ENCODE data around the gene TIMM44. TPM values are rescaled to one million over a fixed set of nuclear protein-coding genes. Genes with fewer than 3 reads are reported as not detected.

TIMM44 gene
- total RNA-seq, 1 experiment from 2014 or later: 114 TPM

DNA sequence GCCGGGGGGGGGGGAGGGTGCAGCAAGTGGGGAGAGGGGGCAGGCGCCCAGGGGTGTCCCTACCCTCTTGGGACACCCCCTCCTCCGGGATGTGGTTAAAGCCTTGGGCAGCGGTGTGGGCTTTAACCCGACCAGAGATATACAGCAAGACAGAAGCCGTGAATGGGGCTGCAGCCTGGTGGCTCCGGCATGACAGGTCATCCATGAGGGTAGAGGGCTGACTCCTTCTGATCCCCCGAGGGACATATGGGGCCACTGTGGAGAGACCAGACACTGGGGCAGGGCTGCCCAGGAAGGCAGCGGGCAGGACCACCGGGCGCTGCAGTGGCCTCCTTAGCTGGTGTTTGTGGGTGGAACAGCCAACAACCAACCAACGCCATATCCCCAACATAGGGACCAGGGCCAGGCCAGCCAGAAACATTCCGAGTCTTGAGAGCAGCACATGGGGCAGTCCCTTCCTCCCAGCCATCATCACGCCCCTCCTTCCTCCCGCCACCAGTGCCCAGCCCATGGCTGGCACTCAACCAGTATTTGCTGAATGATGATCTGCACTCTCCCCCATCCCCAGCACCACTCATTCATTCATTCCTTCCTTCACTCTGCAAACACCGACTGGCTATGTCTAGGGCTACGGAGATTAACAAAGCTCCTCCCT, 43.8 kb upstream of the TIMM44 start:
- Histone ChIP-seq H2AFZ (ENCODE audit: low read length) (no peak overlapping the region), H3K9me3 (ENCODE audit: control insufficient read depth, low read depth, low read length) (no peaks in the 10 kb centered on the region), H3K18ac (ENCODE audit: insufficient read length, low read depth, low read length) (no peak overlapping the region), H2BK5ac (ENCODE audit: insufficient read length, low read length) (no peak overlapping the region), H3K14ac (ENCODE audit: insufficient read depth, low read length) (no peak overlapping the region), H3K56ac (ENCODE audit: insufficient read length, low read depth, low read length) (no peak overlapping the region), H3K23ac (ENCODE audit: insufficient read length, low read depth, low read length) (no peak overlapping the region), H4K8ac (replicated peaks; ENCODE audit: insufficient read length, low read depth, low read length) (no peak overlapping the region), H4K20me1 (ENCODE audit: control insufficient read depth, insufficient read depth, insufficient read length) (peaks cover 3% of the 10 kb centered on the region), H3T11ph (ENCODE audit: low read length) (no peak overlapping the region), H2BK20ac (ENCODE audit: low read depth, low read length, poor library complexity, severe bottlenecking) (no peak overlapping the region), H3K27ac (ENCODE audit: insufficient read length, low read depth, low read length) (no peak overlapping the region), H3K23me2 (ENCODE audit: insufficient read length, low read depth, low read length, poor library complexity, severe bottlenecking) (no peaks in the 10 kb centered on the region), H4K91ac (ENCODE audit: insufficient read length, low read depth, low read length) (no peak overlapping the region), H3K4ac (ENCODE audit: low read depth, low read length) (no peak overlapping the region), H2BK12ac (ENCODE audit: insufficient read length, low read depth, low read length) (no peak overlapping the region), H2AK5ac (ENCODE audit: insufficient read length, low read length) (no peak overlapping the region), H3K79me1 (ENCODE audit: insufficient read depth, low read depth, low read length, poor library complexity, severe bottlenecking) (peaks cover 11% of the 10 kb centered on the region), H3K4me1 (ENCODE audit: insufficient read depth, low read length) (no peaks in the 10 kb centered on the region), H3K79me2 (ENCODE audit: insufficient read depth, low read length) (no peaks in the 10 kb centered on the region; the same call in 1 of the 2 replicates), H2BK120ac (ENCODE audit: low read depth, low read length, poor library complexity, severe bottlenecking) (no peak overlapping the region), H3K4me2 (ENCODE audit: insufficient read depth, insufficient read length, low read length) (no peak overlapping the region), H2BK15ac (ENCODE audit: low read depth, low read length) (no peak overlapping the region), H3K27me3 (ENCODE audit: insufficient read depth, low read length) (no peaks in the 10 kb centered on the region), H4K5ac (ENCODE audit: insufficient read length, low read depth, low read length) (no peak overlapping the region), H3K9ac (ENCODE audit: extremely low read depth, insufficient read length, low read length) (no peak overlapping the region)
- TF ChIP-seq, protein P1, sequence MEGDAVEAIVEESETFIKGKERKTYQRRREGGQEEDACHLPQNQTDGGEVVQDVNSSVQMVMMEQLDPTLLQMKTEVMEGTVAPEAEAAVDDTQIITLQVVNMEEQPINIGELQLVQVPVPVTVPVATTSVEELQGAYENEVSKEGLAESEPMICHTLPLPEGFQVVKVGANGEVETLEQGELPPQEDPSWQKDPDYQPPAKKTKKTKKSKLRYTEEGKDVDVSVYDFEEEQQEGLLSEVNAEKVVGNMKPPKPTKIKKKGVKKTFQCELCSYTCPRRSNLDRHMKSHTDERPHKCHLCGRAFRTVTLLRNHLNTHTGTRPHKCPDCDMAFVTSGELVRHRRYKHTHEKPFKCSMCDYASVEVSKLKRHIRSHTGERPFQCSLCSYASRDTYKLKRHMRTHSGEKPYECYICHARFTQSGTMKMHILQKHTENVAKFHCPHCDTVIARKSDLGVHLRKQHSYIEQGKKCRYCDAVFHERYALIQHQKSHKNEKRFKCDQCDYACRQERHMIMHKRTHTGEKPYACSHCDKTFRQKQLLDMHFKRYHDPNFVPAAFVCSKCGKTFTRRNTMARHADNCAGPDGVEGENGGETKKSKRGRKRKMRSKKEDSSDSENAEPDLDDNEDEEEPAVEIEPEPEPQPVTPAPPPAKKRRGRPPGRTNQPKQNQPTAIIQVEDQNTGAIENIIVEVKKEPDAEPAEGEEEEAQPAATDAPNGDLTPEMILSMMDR (conservative IDR thresholded peaks at IDR 0.05): no peak
- WGBS (ENCODE audit: extremely low coverage, insufficient read length, low lambda C conversion rate): no CpG with 5 or more reads among the region's 17 CpGs
- H3K4me1 Mint-ChIP-seq: 0 out of 4 replicates have a peak, but pooled peaks cover 0 to 2% of the 10 kb centered on the region in 2 experiments
- no peak for DNase-seq
- H3K4me3 Mint-ChIP-seq: no peak overlapping the region
- H3K36me3 Mint-ChIP-seq (ENCODE audit: insufficient read depth in 1 of 3, low read depth in 3 of 3): peaks cover 54 to 88% (median 79%) of the 10 kb centered on the region in 3 experiments
- H3K9me3 Mint-ChIP-seq: no peaks in the 10 kb centered on the region
- no peak overlapping the region; a peak in 1 of 7 replicates for H3K27ac Mint-ChIP-seq
- H3K27me3 Mint-ChIP-seq (ENCODE audit: low read depth): no peaks in the 10 kb centered on the region
